A673 (cell line): Measurements from ENCODE around the gene TEKT2. TPM values are rescaled to one million over a fixed set of nuclear protein-coding genes. Genes with fewer than 3 reads are reported as not detected.

Source experiments
- BruUV-seq: library from RNA; stranded (reverse); fragments of 400-500 nt; replicated peaks from 2 replicates; lab custom pipeline; 2021; lab: Mats Ljungman, UMichigan
- CTCF ChIA-PET: fragments of 300-600 bp; sonication (Branson Sonifier 250); formaldehyde crosslinking; loops from one replicate; lab custom pipeline; 2022; ENCODE audit warnings: antibody characterized with exemption; lab: Charles Lee
- POLR2A ChIA-PET: fragments of 300-600 bp; sonication (Branson Sonifier 250); formaldehyde crosslinking; loops from one replicate; lab custom pipeline; 2022; ENCODE audit warnings: antibody characterized with exemption; ENCODE audit not compliant: low non-redundant PET; lab: Charles Lee
- DNase-seq: peaks from one replicate; pipeline ENCODE4 v3.0.0-alpha.2; 2015; ENCODE audit warnings: low spot score
- H3K27ac ChIP-seq: fragments of 200-600 bp; sonication (generic); 2 replicates; pipeline ENCODE4 v1.5.1; 2016; ENCODE audit warnings: mixed run types, low read depth, mild to moderate bottlenecking, mixed read lengths, antibody characterized with exemption, low read length; ENCODE audit not compliant: poor library complexity, severe bottlenecking
- H3K27me3 ChIP-seq: fragments of 200-600 bp; sonication (generic); replicated peaks from 2 replicates; pipeline ENCODE4 v1.6.1; 2017; ENCODE audit warnings: mixed run types, low read depth, mild to moderate bottlenecking, mixed read lengths, antibody characterized with exemption, low read length; ENCODE audit not compliant: insufficient read depth, poor library complexity
- H3K36me3 ChIP-seq: fragments of 200-600 bp; sonication (generic); 2 replicates; pipeline ENCODE4 v1.6.1; 2016; ENCODE audit warnings: mixed run types, mild to moderate bottlenecking, mixed read lengths, antibody characterized with exemption, low read length; ENCODE audit not compliant: insufficient read depth, poor library complexity, severe bottlenecking
- H3K4me1 ChIP-seq: fragments of 200-600 bp; sonication (generic); 2 replicates; pipeline ENCODE4 v1.6.1; 2017; ENCODE audit warnings: mixed run types, mild to moderate bottlenecking, mixed read lengths, antibody characterized with exemption, low read length; ENCODE audit not compliant: insufficient read depth, poor library complexity, severe bottlenecking
- H3K4me3 ChIP-seq: fragments of 200-600 bp; sonication (generic); 2 replicates; pipeline ENCODE4 v1.5.1; 2016; ENCODE audit warnings: low read depth, mixed run types, mild to moderate bottlenecking, mixed read lengths, low read length; ENCODE audit not compliant: poor library complexity, severe bottlenecking
- H3K9me3 ChIP-seq: fragments of 200-600 bp; sonication (generic); 2 replicates; pipeline ENCODE4 v1.6.1; 2016; ENCODE audit warnings: mixed run types, low read depth, mild to moderate bottlenecking, mixed read lengths, antibody characterized with exemption, low read length; ENCODE audit not compliant: poor library complexity, severe bottlenecking
- EZH2 ChIP-seq: fragments of 200-600 bp; sonication (generic); IDR thresholded peaks from 2 replicates; pipeline ENCODE4 v1.6.1; 2017; ENCODE audit warnings: borderline replicate concordance, low read depth, mild to moderate bottlenecking, mixed read lengths, antibody characterized with exemption, low read length; ENCODE audit not compliant: poor library complexity, severe bottlenecking
- intact Hi-C: fragments of 100-400 bp; cut with micrococcal nuclease; formaldehyde crosslinking; loops from one replicate; pipeline ENCODE4 v1.10.0; 2022; ENCODE audit not compliant: unreplicated experiment
- total RNA-seq: library from RNA; stranded (reverse); gene quantifications from 2 replicates; pipeline ENCODE4 v1.2.3, GENCODE V29; 2021
- TF ChIP-seq, protein P1 (sequence below): fragments of 300-800, 200-600 bp; sonication (generic); conservative IDR thresholded peaks from 2 replicates; pipeline ENCODE4 v1.5.1; 2017; ENCODE audit warnings: low read depth, mild to moderate bottlenecking, antibody characterized with exemption, low read length, moderate library complexity, mixed read lengths

The TEKT2 gene
- total RNA-seq, 1 experiment from 2014 or later = 2.8 TPM

- Histone ChIP-seq H3K9me3 (no peaks in the 10 kb centered on the region), H3K27ac (no peak overlapping the region), H3K27me3 (peaks cover 13% of the 10 kb centered on the region), H3K4me3 (no peak overlapping the region), H3K4me1 (no peaks in the 10 kb centered on the region), H3K36me3 (no peaks in the 10 kb centered on the region)
- TF ChIP-seq, protein P1, sequence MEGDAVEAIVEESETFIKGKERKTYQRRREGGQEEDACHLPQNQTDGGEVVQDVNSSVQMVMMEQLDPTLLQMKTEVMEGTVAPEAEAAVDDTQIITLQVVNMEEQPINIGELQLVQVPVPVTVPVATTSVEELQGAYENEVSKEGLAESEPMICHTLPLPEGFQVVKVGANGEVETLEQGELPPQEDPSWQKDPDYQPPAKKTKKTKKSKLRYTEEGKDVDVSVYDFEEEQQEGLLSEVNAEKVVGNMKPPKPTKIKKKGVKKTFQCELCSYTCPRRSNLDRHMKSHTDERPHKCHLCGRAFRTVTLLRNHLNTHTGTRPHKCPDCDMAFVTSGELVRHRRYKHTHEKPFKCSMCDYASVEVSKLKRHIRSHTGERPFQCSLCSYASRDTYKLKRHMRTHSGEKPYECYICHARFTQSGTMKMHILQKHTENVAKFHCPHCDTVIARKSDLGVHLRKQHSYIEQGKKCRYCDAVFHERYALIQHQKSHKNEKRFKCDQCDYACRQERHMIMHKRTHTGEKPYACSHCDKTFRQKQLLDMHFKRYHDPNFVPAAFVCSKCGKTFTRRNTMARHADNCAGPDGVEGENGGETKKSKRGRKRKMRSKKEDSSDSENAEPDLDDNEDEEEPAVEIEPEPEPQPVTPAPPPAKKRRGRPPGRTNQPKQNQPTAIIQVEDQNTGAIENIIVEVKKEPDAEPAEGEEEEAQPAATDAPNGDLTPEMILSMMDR = no peak
- TF ChIP-seq EZH2 = no peak
- intact Hi-C loops = no loop called here
- POLR2A ChIA-PET = no interaction called here
- BruUV-seq = no TSS peak
- CTCF ChIA-PET = no interaction called here
- no peak for DNase-seq
Observed at GRCh38 chr1:36124404-36125128, 40.7 kb downstream of the TEKT2 start.

DNA sequence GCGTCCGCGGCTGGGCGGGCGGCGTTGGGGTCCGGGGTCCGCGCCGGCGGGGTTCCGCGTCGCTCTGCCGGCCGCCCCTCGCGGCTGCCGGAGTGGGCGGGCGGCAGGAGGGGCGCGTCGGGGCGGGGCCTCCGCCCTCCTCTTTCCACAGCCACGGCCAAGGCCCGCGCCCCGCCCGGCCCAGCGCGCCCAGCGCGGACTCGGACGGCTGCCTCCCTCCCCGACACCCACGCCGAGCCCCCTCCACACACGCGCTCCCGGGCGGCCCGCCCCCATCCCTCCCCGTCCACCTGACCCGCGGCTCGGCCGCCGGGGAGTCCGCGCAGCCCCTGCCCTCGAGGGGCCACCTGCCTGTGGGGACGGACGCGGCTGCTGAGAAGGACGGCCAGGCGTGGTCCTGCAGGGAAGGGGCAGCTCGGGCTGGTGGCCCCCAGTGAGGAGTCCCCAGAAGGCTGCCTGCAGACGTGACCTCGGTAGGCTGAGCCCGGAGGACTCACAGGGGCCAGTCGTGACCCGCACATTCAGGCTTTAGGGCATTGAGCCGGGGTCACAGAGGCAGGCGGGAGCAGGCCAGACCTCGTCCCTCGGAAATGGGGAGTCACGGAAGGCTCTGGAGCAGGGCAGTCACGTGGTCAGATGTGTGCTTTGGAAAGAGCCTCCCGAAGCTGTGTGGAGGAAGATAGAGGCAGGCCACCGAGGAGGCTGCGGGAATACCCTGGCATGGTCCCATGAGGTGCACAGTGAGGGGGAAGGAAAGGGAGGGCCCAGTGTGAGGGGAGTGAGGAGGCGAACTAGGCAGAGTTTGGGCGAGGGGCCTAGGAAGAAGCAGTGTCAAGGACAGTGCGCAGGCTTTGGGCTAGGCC lies 41.5 kb downstream of the TEKT2 start, which contains the start of gene COL8A2:
Gene COL8A2 (minus strand): TSS at position 94 of the 863 bp plus-strand sequence. CDS start 24,980 bp downstream, outside the sequence.
- no peaks in the 10 kb centered on the region for H3K9me3 ChIP-seq
- peaks cover 13% of the 10 kb centered on the region for H3K27me3 ChIP-seq
- H3K36me3 ChIP-seq = no peaks in the 10 kb centered on the region
- no peaks in the 10 kb centered on the region for H3K4me1 ChIP-seq
- intact Hi-C loops = no loop called here
- H3K27ac ChIP-seq = no peak within 1 kb of the TSS
- no TSS peak for BruUV-seq
- POLR2A ChIA-PET = no interaction called here
- no peak for TF ChIP-seq EZH2
- TF ChIP-seq, protein P1 = no peak
- H3K4me3 ChIP-seq = peak within 1 kb of the TSS; percentile 35
- no peak for DNase-seq
- CTCF ChIA-PET = no interaction called here

DNA sequence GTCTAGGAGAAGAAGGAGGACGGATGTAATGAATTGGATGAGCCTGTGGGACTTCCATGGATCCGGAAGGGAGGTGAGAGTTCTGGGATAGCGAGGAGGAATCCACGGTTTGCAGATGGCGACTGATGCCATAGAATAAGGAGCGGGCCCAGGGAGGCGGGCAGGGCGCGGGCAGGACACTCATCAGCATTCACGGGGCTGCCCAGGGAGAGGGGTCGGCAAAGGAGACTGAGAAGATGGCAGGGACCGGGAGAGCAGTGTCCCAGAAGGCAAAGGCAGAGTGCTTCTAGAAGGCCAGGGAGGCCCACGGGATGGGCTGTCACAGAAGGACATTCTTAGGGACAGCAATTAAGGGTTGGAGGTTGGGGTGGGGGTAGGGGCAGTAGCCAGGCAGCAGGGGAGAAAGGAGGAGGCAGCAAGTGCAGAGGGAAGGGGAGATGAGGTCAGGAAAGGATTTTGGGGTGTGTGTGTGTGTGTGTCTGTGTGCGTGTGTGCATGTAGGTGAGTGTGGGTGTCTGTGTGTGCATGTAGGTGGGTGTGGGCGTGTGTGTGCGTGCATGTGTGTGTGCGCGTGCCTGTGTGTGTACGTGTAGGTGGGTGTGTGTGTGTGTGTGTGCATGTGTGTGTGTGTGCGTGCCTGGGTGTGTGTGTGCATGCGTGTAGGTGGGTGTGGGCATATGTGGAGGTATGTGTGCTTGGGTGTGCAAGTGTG lies 42.3 kb downstream of the TEKT2 start:
- Histone ChIP-seq H3K27ac (no peak overlapping the region), H3K4me1 (no peaks in the 10 kb centered on the region), H3K4me3 (no peak overlapping the region), H3K27me3 (peaks cover 13% of the 10 kb centered on the region), H3K36me3 (no peaks in the 10 kb centered on the region), H3K9me3 (no peaks in the 10 kb centered on the region)
- intact Hi-C loops = no loop called here
- no TSS peak for BruUV-seq
- no peak for DNase-seq
- TF ChIP-seq, protein P1 = no peak
- no peak for TF ChIP-seq EZH2
- ChIA-PET CTCF (no interaction called here), POLR2A (no interaction called here)
